HCT116 (cell line): ENCODE results near the gene WIPF3.

Experiments
- CTCF ChIP-seq, 3 experiments: fragments of 200-600 bp in 1 of 3; sonication (generic) in 1 of 3; IDR thresholded peaks in 2 of 3; conservative IDR thresholded peaks in 1 of 3; 2 replicates each; pipeline ENCODE4 v1.5.1; 2012 to 2017; ENCODE audit warnings: low read depth in 2 of 3, low read length in 2 of 3, antibody characterized with exemption in 1 of 3, borderline replicate concordance in 1 of 3, control low read depth in 1 of 3, mild to moderate bottlenecking in 1 of 3, mixed read lengths in 1 of 3, mixed run types in 1 of 3, moderate library complexity in 1 of 3; ENCODE audit not compliant: insufficient read depth in 1 of 3
- EZH2 ChIP-seq: fragments of 200-600 bp; sonication (generic); IDR thresholded peaks from 2 replicates; pipeline ENCODE4 v1.6.1; 2017; ENCODE audit warnings: antibody characterized with exemption, mixed run types
- EZH2phosphoT487 ChIP-seq: fragments of 200-600 bp; IDR thresholded peaks from 2 replicates; pipeline ENCODE4 v1.6.1; 2018; ENCODE audit warnings: antibody characterized with exemption, borderline replicate concordance
- POLR2A ChIP-seq: IDR thresholded peaks from 2 replicates; pipeline ENCODE4 v1.7.0; 2011; ENCODE audit warnings: borderline replicate concordance; ENCODE audit not compliant: insufficient read depth, insufficient read length; ENCODE audit errors: extremely low read depth
- POLR2AphosphoS5 ChIP-seq: IDR thresholded peaks from 2 replicates; pipeline ENCODE4 v1.6.1; 2011; ENCODE audit warnings: mild to moderate bottlenecking, low read depth, low read length, moderate library complexity
- RAD21 ChIP-seq: IDR thresholded peaks from 2 replicates; pipeline ENCODE4 v1.6.1; 2012; ENCODE audit warnings: low read depth, mild to moderate bottlenecking
- YY1 ChIP-seq: IDR thresholded peaks from 2 replicates; pipeline ENCODE4 v1.6.1; 2011; ENCODE audit warnings: low read length, low read depth, moderate library complexity, mild to moderate bottlenecking; ENCODE audit not compliant: insufficient replicate concordance; ENCODE audit errors: extremely low read depth
- ZBTB33 ChIP-seq: IDR thresholded peaks from 2 replicates; pipeline ENCODE4 v1.6.1; 2011; ENCODE audit warnings: mild to moderate bottlenecking, low read length, moderate library complexity; ENCODE audit not compliant: insufficient replicate concordance; ENCODE audit errors: extremely low read depth
- ZNF274 ChIP-seq: fragments of 200-500 bp; sonication (Bioruptor generic); IDR thresholded peaks from 2 replicates; pipeline ENCODE4 v1.6.1; 2014; ENCODE audit warnings: mild to moderate bottlenecking, low read depth, low read length, inconsistent platforms

GRCh38 chr7:29764227-29764626 lies 42.1 kb upstream of the WIPF3 start:
- no peak for TF ChIP-seq EZH2phosphoT487
- no peak for TF ChIP-seq EZH2
- TF ChIP-seq ZNF274 = no peak
- TF ChIP-seq POLR2AphosphoS5 = no peak
- peak; percentile 41 to 59 (median 55); a peak in 5 of 6 replicates for TF ChIP-seq CTCF (IDR thresholded peaks at IDR 0.05 in 2 of 3, conservative IDR thresholded peaks at IDR 0.05 in 1 of 3; ENCODE audit: borderline replicate concordance in 1 of 3, insufficient read depth in 1 of 3, low read depth in 2 of 3, low read length in 2 of 3)
- TF ChIP-seq POLR2A = no peak
- TF ChIP-seq RAD21 = peak; percentile 62
- no peak for TF ChIP-seq YY1
- no peak for TF ChIP-seq ZBTB33
